Measurements from ENCODE around the gene MRE11.
"Not testable (repeated sequence)": the region's sequence is repeated elsewhere in the genome, so short reads cannot be mapped to it uniquely, and the experiment has no call there.

Gene MRE11

GRCh38 chr11:94424011-94424410 lies 69.6 kb downstream of the MRE11 start:
- no peak for DNase-seq (ENCODE audit: low read depth in 2 of 2)

GRCh38 chr11:94423507-94423906 lies 70.1 kb downstream of the MRE11 start:
- no peak for DNase-seq (ENCODE audit: low read depth in 2 of 2)

- DNase-seq (ENCODE audit: low read depth in 2 of 2) = no peak
Measured at GRCh38 chr11:94418123-94418765, 75.4 kb downstream of the MRE11 start.

DNA sequence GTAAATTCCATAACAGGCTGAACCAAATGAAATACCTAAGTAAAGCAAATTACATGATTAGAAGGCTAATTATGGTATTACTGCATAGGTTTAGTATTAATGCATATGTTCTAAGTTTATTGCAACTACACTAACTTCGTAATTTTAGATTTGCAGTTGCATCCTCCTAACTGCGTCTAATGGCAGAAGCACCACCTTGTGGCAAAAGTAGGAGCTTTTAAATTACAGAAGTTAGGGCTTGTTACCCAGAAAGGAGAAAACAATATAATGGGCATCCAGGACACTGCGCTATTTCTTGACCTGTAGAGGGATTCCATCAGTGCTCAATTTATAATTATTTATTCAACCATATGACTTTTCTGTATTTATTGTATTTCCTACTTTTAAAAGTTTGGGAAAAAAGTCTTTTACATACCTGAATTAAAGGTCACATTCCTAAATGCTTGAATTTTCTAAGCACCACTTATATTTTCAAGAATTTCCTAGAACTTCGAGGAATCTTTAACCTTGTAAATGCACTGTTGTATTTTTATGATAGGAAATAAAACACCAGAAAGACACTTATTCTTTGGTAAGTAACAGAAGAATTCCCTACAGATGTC lies 76.2 kb downstream of the MRE11 start:
- no peak for DNase-seq (ENCODE audit: low read depth in 2 of 2)

DNA sequence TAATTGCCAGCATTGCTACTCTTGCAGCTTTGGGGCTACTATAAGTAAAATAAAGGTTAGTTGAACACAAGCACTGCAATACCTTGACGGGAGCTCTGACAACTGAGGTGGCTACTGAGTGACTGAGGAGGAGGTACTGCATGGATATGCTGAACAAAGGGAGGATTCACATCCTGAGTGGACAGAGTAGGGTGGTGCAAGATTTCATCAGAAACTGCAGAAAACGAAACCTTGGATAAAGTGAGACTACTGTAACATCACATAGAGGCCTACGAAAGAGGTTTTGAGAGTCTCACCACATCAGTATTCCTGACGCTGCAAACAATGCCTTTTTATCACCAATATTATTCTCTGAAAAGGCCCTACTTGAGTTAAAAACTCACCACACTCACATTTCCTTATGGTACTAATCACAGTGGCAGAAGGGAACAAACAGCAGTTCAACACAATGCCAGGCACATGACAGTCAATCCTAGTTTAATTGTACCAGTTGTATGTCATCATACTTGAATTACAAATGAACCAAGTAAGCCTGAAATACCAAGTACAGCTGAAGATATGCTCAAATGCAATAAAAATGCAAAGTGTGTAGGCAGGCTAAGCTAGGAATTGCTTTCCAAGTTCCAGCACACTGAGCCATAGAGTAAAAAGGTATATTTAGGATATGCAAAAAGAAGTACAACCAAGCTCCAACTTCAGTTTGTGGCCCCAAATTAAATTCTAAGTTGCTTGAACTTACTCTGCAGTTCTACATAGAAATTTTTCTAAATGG lies 88.4 kb downstream of the MRE11 start:
- no peak for DNase-seq (ENCODE audit: low read depth in 2 of 2)

DNA sequence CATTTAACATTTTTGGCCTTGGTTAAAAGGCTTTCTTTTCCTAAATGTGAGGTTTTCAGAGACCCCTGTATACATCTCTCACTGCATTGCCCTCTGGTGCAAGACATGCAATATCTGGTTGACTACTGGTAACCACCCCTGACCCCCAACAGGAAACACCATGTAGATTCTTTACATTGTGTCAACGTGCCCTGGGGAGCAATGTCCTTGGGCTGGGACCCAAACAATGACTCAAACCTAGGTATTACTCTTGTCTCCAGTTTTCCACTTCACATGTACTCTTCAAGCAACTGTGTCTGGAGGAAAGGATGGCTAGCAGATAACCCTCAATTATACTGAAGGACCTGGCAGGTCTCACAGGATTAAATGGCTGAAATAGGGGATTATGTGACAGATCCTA lies 91.3 kb downstream of the MRE11 start:
- DNase-seq (ENCODE audit: low read depth in 2 of 2) = no peak

DNA sequence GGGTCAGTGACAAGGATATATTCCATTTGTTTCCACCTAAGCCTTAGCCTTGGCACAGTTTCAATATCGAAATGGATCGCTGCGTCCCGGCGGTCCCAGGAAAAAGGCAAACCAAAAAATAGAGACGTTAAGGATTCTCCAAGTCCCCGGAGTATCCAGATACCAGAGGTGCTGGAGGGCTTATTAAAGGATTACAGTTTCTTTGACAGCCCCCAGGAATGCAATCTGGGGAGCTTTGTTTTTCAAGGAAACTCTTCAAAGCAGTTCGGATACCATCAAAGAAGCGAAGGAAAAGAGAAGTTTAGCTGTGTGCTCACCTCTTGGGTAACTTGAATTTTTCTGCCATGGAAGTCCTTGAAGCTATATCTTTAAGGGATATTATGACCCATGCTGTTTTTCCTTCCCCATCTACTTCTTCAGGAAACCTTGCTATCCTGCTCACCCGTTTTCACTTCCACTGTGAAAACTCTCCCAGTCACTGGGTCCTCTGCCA lies 91.8 kb downstream of the MRE11 start:
- DNase-seq (ENCODE audit: low read depth in 2 of 2) = no peak

GRCh38 chr11:94400839-94401772 lies 92.5 kb downstream of the MRE11 start, which contains the start of gene GPR83:
Gene GPR83 (minus strand): TSS chr11:94401419. CDS start chr11:94401247, 172 bp downstream.
- no peak for DNase-seq (ENCODE audit: low read depth in 2 of 2)

- DNase-seq (ENCODE audit: low read depth in 2 of 2) = no peak
Measured at GRCh38 chr11:94400457-94400838, 93.2 kb downstream of the MRE11 start.

GRCh38 chr11:94400050-94400449 lies 93.6 kb downstream of the MRE11 start:
- DNase-seq (ENCODE audit: low read depth in 2 of 2) = no peak

GRCh38 chr11:94398101-94398500 lies 95.5 kb downstream of the MRE11 start:
- DNase-seq (ENCODE audit: low read depth in 2 of 2) = no peak

DNA sequence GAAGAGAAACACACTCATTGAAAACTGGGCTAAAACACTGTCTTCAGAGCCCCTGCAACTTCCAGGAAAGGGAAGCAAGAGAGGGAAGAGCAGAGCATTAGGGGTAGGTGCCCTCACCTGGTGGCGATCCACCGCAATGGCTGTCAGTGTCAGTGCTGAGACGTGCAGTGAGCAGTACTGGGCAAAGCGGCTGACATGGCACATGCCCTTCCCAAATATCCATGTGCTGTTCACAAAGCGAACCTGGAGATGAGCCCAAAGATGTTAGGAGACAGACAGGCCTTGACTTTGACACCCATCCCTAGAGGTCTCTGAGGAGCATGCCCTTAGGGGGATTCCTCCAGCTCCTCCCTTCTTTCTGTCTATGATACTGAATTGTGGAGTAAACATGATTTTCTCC lies 97.4 kb downstream of the MRE11 start:
- DNase-seq (ENCODE audit: low read depth in 2 of 2) = no peak

DNA sequence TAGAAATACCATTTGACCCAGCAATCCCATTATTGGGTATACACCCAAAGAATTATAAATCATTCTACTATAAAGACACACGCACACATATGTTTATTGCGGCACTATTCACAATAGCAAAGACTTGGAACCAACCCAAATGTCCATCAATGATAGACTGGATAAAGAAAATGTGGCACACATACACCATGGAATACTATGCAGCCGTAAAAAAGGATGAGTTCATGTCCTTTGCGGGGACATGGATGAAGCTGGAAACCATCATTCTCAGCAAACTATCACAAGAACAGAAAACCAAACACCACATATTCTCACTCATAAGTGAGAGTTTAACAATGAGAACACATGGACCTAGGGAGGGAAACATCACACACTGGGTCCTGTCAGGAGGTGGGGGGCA lies 101.7 kb downstream of the MRE11 start:
- DNase-seq (ENCODE audit: low read depth in 2 of 2) = not testable (repeated sequence)

DNA sequence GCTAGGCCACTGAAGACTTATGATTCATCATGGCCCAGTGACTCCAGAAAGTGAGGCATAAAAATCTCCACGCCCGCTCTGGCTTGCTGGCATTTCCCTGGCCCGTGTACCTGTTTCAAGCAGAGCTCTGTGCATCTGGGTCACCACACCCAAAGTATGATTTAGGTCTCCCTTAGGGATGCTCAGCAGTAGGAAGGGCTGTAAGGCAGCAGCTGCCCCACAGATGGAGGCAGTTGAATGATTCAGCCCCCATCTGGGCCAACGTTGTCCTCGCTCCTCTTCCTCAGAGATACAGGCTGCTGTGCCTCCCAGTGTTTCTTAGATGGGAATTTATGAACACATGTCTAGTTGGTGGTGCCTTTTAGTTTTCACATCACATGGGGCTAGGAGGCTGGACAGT lies 114.0 kb downstream of the MRE11 start:
- DNase-seq (ENCODE audit: low read depth in 2 of 2) = no peak

GRCh38 chr11:94376841-94377240 lies 116.8 kb downstream of the MRE11 start:
- DNase-seq (ENCODE audit: low read depth in 2 of 2) = no peak

- DNase-seq (ENCODE audit: low read depth in 2 of 2) = not testable (repeated sequence)
Measured at GRCh38 chr11:94370576-94370975, 123.1 kb downstream of the MRE11 start.

All from stimulated activated CD4-positive, alpha-beta T cell treated with anti-CD3 and anti-CD28 coated beads, Interleukin-15, amount 100 ng/mL, for 48 hours (primary cell).